Measurements from ENCODE around the gene RSBN1L. TPM values are rescaled to one million over a fixed set of nuclear protein-coding genes. Genes with fewer than 3 reads are reported as not detected.
A peak's percentile ranks its signal among the peaks of the same experiment; 100 is the strongest.

RSBN1L gene
- total RNA-seq, 1 donor, result 17.0 TPM

DNA sequence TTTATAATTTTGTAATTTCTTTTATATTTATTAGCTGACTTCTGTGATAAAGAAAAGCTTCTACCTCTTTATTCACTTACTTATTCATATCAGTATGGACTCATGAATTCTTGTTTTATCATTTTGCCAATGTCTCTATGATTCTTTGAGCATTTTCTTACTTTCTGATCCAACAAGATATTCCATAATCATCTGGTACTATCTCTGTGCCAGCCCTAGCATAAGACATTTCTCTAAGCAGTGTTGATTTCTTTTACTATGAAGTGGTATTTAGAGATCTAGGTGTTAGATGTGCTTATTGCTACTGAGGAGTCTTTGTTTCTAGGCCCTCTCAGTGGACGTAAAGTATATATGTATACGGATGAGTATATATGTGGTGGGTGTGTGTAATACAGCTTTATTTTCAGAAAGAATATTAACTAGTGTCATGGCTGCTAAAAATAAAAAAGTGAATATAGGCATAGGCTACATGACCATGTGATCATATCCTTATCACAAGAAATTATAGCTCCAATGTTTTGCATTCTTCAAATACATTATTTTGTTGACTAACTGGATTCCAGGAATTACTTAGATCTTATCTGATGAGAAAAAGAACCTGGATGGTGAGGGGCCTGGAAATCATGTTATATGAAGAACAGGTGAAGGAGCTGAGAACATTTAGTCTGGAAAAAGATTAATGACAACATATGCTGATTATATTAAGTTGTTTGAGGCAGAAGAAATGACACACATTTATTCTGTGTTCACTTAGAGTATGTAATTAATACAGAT lies 115.4 kb downstream of the RSBN1L start:
- peak; percentile 32 for DNase-seq (ENCODE audit: low read depth)
- TF ChIP-seq, protein P1, sequence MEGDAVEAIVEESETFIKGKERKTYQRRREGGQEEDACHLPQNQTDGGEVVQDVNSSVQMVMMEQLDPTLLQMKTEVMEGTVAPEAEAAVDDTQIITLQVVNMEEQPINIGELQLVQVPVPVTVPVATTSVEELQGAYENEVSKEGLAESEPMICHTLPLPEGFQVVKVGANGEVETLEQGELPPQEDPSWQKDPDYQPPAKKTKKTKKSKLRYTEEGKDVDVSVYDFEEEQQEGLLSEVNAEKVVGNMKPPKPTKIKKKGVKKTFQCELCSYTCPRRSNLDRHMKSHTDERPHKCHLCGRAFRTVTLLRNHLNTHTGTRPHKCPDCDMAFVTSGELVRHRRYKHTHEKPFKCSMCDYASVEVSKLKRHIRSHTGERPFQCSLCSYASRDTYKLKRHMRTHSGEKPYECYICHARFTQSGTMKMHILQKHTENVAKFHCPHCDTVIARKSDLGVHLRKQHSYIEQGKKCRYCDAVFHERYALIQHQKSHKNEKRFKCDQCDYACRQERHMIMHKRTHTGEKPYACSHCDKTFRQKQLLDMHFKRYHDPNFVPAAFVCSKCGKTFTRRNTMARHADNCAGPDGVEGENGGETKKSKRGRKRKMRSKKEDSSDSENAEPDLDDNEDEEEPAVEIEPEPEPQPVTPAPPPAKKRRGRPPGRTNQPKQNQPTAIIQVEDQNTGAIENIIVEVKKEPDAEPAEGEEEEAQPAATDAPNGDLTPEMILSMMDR (IDR thresholded peaks at IDR 0.05; ENCODE audit: insufficient read depth, low read length), result no peak
- H3K4me3 ChIP-seq (ENCODE audit: low read depth, low read length), result no peak overlapping the region

DNA sequence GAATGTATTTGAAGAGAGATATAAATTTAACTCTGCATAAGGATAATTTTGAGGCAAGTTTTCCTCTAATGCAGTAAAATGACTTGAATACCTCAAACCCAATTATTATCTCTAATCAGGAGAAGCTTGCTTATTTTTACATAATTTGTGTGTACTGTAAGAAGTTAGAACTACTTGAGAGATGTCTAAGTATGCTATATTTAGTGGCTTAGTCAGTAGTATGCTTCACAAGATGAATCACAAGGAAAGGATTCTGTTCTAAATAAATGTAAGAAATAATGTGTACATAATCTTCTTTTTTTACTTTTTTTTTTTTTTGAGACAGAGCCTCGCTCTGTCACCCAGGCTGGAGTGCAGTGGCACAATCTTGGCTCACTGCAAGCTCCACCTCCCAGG lies 116.0 kb downstream of the RSBN1L start:
- no peak overlapping the region for H3K4me3 ChIP-seq (ENCODE audit: low read depth, low read length)
- peak; percentile 79 for DNase-seq (ENCODE audit: low read depth)
- TF ChIP-seq, protein P1 (IDR thresholded peaks at IDR 0.05; ENCODE audit: insufficient read depth, low read length), result no peak

DNA sequence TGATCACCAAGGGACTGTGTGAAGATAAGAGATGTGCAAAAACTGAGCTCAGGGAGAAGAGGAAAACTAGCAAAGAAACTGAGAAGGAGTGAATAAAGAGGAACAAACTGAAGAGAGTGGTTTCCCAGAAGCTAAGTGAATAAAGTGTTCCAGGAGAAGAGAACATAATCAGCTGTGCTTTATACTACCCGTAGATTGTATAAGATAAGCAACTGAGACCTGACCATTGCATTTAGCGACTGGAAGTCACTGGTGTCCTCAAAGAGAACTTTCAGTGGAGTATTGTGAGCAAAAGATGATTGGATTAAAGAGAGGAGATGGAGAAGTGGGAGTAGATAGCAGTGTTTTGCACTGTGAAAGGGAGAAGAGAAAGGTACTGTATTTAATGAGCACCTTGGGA lies 116.9 kb downstream of the RSBN1L start:
- TF ChIP-seq, protein P1 (IDR thresholded peaks at IDR 0.05; ENCODE audit: insufficient read depth, low read length), result no peak
- H3K4me3 ChIP-seq (ENCODE audit: low read depth, low read length), result no peak overlapping the region
- no peak for DNase-seq (ENCODE audit: low read depth)

DNA sequence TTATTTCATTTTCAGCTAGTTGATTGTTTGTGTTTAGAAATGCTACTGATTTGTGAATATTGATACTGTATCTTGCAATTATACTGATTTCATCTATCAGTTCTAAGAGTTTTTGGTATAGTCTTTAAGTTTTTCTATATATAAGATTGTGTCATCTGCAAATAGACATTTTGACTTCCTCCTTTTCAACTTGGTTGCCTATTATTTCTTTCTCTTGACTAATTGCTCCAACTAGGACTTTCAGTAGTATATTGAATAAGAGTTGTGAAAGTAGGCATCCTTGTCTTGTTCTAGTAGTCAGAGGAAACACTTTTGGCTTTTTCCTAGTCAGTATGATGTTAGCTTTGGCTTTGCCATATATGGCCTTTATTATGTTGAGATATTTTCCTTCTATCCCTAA lies 122.8 kb downstream of the RSBN1L start:
- TF ChIP-seq, protein P1 (IDR thresholded peaks at IDR 0.05; ENCODE audit: insufficient read depth, low read length), result no peak
- DNase-seq (ENCODE audit: low read depth), result no peak
- no peak overlapping the region for H3K4me3 ChIP-seq (ENCODE audit: low read depth, low read length)

DNA sequence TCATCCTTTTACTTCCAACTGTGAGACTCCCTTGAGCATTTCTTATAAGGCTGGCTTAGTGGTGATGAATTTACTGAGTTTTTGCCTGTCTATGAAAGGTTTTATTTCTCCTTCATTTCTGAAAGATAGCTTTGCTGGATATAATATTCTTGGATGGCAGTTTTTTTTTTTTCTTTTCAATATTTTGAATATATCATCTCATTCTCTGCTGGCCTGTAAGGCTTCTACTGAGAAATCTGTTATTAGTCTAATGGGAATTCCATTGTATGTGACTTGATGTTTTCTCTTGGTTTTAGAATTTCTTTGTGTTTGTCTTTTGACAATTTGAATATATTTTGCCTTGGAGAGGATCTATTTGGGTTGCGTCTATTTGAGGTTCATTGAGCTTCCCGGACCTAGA lies 124.7 kb downstream of the RSBN1L start:
- TF ChIP-seq, protein P1 (IDR thresholded peaks at IDR 0.05; ENCODE audit: insufficient read depth, low read length), result no peak
- no peak overlapping the region for H3K4me3 ChIP-seq (ENCODE audit: low read depth, low read length)
- no peak for DNase-seq (ENCODE audit: low read depth)

DNA sequence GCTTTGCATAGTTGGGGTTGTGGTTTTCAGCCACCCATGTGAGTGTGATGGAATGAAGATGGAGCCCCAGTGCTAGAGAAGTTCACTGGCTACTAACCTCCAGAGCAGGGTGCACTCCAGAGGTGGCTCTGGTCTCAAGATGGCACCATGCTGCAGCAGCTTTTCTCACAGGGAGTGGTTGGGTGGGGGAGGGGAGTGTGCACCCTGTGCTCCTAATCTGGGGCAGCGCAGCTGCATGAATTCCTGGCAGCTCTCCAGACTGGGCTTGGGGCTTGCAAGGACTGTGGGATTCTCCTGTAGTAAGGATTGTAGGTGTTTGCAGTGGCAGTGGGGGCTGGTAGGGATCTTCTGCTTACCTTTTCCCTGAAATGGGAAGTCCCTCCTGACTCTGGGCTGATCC lies 126.0 kb downstream of the RSBN1L start:
- DNase-seq (ENCODE audit: low read depth), result no peak

More for the DNA sequence above, 126.0 kb downstream of the RSBN1L start:
- TF ChIP-seq, protein P1 (IDR thresholded peaks at IDR 0.05; ENCODE audit: insufficient read depth, low read length), result no peak
- no peak overlapping the region for H3K4me3 ChIP-seq (ENCODE audit: low read depth, low read length)

Measured in fibroblast of the aortic adventitia (primary cell).